Fibroblast of lung (primary cell): ENCODE measurements around the gene RAPGEF2. TPM values are rescaled to one million over a fixed set of nuclear protein-coding genes. Genes with fewer than 3 reads are reported as not detected.

ENCODE experiments used
- DNase-seq, 2 donors: peaks; one replicate each; pipeline versions ENCODE4 v3.0.0 to v3.0.0-alpha.2; 2010; ENCODE audit warnings: low read depth in 2 of 2
- H2AFZ ChIP-seq: 2 replicates; pipeline ENCODE4 v1.5.1; 2012; ENCODE audit warnings: low read length, control low read depth, inconsistent platforms
- H3K27ac ChIP-seq: 2 replicates; pipeline ENCODE4 v1.5.1; 2011; ENCODE audit warnings: low read length, control low read depth; ENCODE audit not compliant: insufficient read depth
- H3K27me3 ChIP-seq: 2 replicates; pipeline ENCODE4 v1.5.1; 2011; ENCODE audit warnings: mild to moderate bottlenecking, low read length; ENCODE audit not compliant: control insufficient read depth, insufficient read depth
- H3K36me3 ChIP-seq: 2 replicates; pipeline ENCODE4 v1.5.1; 2011; ENCODE audit warnings: low read length; ENCODE audit not compliant: control insufficient read depth, insufficient read depth
- H3K4me1 ChIP-seq: 2 replicates; pipeline ENCODE4 v1.5.1; 2011; ENCODE audit warnings: low read length; ENCODE audit not compliant: control insufficient read depth, insufficient read depth; ENCODE audit errors: extremely low read depth
- H3K4me2 ChIP-seq: 2 replicates; pipeline ENCODE4 v1.5.1; 2011; ENCODE audit warnings: low read length, control low read depth; ENCODE audit not compliant: insufficient read depth; ENCODE audit errors: extremely low read depth
- H3K4me3 ChIP-seq, 4 experiments: fragments of 200-600 bp in 1 of 4; sonication (generic) in 1 of 4; replicated peaks in 1 of 4; 2 replicates each; pipeline ENCODE4 v1.5.1; 2011 to 2016; ENCODE audit warnings: low read length in 4 of 4, low read depth in 3 of 4, mild to moderate bottlenecking in 3 of 4, control low read depth in 2 of 4, inconsistent platforms in 1 of 4, mixed read lengths in 1 of 4; ENCODE audit not compliant: insufficient read depth in 1 of 4; ENCODE audit errors: control extremely low read depth in 1 of 4
- H3K79me2 ChIP-seq: 2 replicates; pipeline ENCODE4 v1.5.1; 2012; ENCODE audit warnings: mild to moderate bottlenecking, low read length, inconsistent platforms; ENCODE audit not compliant: control insufficient read depth, insufficient read depth
- H3K9ac ChIP-seq: 2 replicates; pipeline ENCODE4 v1.5.1; 2011; ENCODE audit warnings: mild to moderate bottlenecking, low read length, control low read depth; ENCODE audit not compliant: insufficient read depth
- H3K9me3 ChIP-seq: 2 replicates; pipeline ENCODE4 v1.5.1; 2012; ENCODE audit warnings: low read depth, low read length; ENCODE audit not compliant: control insufficient read depth, insufficient read depth
- H4K20me1 ChIP-seq: 2 replicates; pipeline ENCODE4 v1.5.1; 2011; ENCODE audit warnings: low read length; ENCODE audit not compliant: control insufficient read depth, insufficient read depth; ENCODE audit errors: extremely low read depth
- CTCF ChIP-seq, 2 donors: IDR thresholded peaks in 1 of 2; conservative IDR thresholded peaks in 1 of 2; 1 replicate in 1 of 2; 2 replicates in 1 of 2; pipeline ENCODE4 v1.5.1; 2011 to 2012; ENCODE audit warnings: low read length in 2 of 2, control low read depth in 1 of 2, inconsistent platforms in 1 of 2, low read depth in 1 of 2, mild to moderate bottlenecking in 1 of 2
- EZH2 ChIP-seq: IDR thresholded peaks from 2 replicates; pipeline ENCODE4 v1.5.1; 2012; ENCODE audit warnings: low read length, control low read depth, mild to moderate bottlenecking; ENCODE audit errors: missing control alignments
- polyA plus RNA-seq, 2 donors: library from polyadenylated mRNA; depleted of rRNA in 1 of 2; stranded (reverse) in 1 of 2; unstranded in 1 of 2; fragments of >200 nt; gene quantifications; 2 replicates each; pipeline ENCODE4 v1.2.1, GENCODE V29; 2011 to 2012; ENCODE audit warnings: missing spikeins in 1 of 2
- total RNA-seq: library from RNA; depleted of rRNA; stranded (reverse); fragments of >200 nt; gene quantifications from 2 replicates; pipeline ENCODE4 v1.2.1, GENCODE V29; 2014

The RAPGEF2 gene
- total and polyA plus RNA-seq, 2 donors (not counting 1 experiment from before 2014, with no cell fraction given) = 45.5 to 58.5 TPM

GRCh38 chr4:159396151-159396550 lies 293.3 kb downstream of the RAPGEF2 start:
- H4K20me1 ChIP-seq = no peaks in the 10 kb centered on the region
- H3K9ac ChIP-seq = no peak overlapping the region
- H3K4me1 ChIP-seq = peaks cover 8% of the 10 kb centered on the region
- no peaks in the 10 kb centered on the region for H3K79me2 ChIP-seq
- no peak overlapping the region for H3K4me3 ChIP-seq
- no peak overlapping the region for H3K4me2 ChIP-seq
- no peaks in the 10 kb centered on the region for H3K36me3 ChIP-seq
- no peak overlapping the region for H2AFZ ChIP-seq
- DNase-seq = no peak
- no peaks in the 10 kb centered on the region for H3K27me3 ChIP-seq
- no peak for TF ChIP-seq EZH2
- no peak for TF ChIP-seq CTCF (conservative IDR thresholded peaks at IDR 0.05 in 1 of 2, IDR thresholded peaks at IDR 0.05 in 1 of 2; ENCODE audit: low read depth in 1 of 2, low read length in 2 of 2)
- H3K9me3 ChIP-seq = no peaks in the 10 kb centered on the region
- H3K27ac ChIP-seq = no peak overlapping the region

GRCh38 chr4:159398236-159398638 lies 295.4 kb downstream of the RAPGEF2 start:
- Histone ChIP-seq H2AFZ (peak overlapping the region; percentile 46), H3K79me2 (no peaks in the 10 kb centered on the region), H4K20me1 (no peaks in the 10 kb centered on the region), H3K4me2 (peak overlapping the region; percentile 10), H3K4me1 (peaks cover 14% of the 10 kb centered on the region), H3K9me3 (no peaks in the 10 kb centered on the region), H3K27me3 (no peaks in the 10 kb centered on the region), H3K36me3 (no peaks in the 10 kb centered on the region), H3K9ac (no peak overlapping the region), H3K27ac (peak overlapping the region; percentile 30), H3K4me3 (no peak overlapping the region)
- TF ChIP-seq CTCF (conservative IDR thresholded peaks at IDR 0.05 in 1 of 2, IDR thresholded peaks at IDR 0.05 in 1 of 2; ENCODE audit: low read depth in 1 of 2, low read length in 2 of 2) = no peak
- no peak for TF ChIP-seq EZH2
- DNase-seq = peak; percentile 63 to 68

DNA sequence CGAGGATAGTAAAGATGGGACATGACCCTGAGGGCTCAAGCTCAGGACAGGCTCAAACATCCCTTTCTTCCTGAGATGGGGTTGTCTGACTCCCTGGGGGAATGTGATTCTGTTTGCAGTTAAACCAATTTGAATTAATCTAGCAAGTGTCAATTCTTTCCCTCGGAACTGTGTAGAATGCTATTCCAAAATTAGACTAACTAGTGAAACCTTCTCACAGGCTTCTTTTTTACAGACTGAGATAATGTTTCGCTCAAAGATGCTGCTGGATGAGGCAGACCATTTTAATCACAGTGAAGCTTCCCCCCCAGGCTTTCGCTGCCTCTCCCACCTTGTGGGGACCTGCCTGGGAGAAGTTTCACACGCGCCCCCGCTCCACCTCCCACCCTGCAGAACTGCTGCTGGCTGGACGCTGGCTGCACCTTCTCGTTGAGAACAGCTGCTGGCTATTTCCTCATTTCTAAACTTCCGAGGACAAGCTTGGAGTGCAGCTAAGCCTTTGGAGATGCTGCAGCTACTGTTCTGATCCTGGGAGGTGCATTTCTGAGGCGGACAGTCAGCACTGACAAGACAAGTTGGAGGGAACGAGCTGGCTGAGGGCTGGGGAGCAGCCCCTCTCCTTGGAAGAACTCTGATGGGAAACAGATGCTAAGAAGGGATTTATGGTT lies 297.8 kb downstream of the RAPGEF2 start:
- Histone ChIP-seq H3K27ac (peak overlapping the region; percentile 35), H3K79me2 (no peaks in the 10 kb centered on the region), H2AFZ (peak overlapping the region; percentile 71)

More for the DNA sequence above, 297.8 kb downstream of the RAPGEF2 start:
- Histone ChIP-seq H4K20me1 (no peaks in the 10 kb centered on the region), H3K36me3 (no peaks in the 10 kb centered on the region), H3K27me3 (no peaks in the 10 kb centered on the region), H3K9me3 (no peaks in the 10 kb centered on the region), H3K4me3 (peak overlapping the region in 1 of 4 experiments; percentile 4), H3K4me2 (peak overlapping the region; percentile 59), H3K4me1 (peaks cover 14% of the 10 kb centered on the region), H3K9ac (peak overlapping the region; percentile 16)
- no peak for TF ChIP-seq CTCF (conservative IDR thresholded peaks at IDR 0.05 in 1 of 2, IDR thresholded peaks at IDR 0.05 in 1 of 2; ENCODE audit: low read depth in 1 of 2, low read length in 2 of 2)
- TF ChIP-seq EZH2 = no peak
- DNase-seq = no peak
